ENCODE data around the gene MAB21L4. TPM values are rescaled to one million over a fixed set of nuclear protein-coding genes. Genes with fewer than 3 reads are reported as not detected.

Gene MAB21L4
- total and polyA plus RNA-seq, 2 experiments from 2014 or later, result not detected

- Histone ChIP-seq H3K4me2 (ENCODE audit: unreplicated experiment) (no peak within 1 kb of the TSS), H2AFZ (no peak within 1 kb of the TSS), H3F3A (ENCODE audit: insufficient read depth) (no peaks in the 10 kb centered on the region), H3K36me3 (ENCODE audit: low read depth) (no peaks in the 10 kb centered on the region), H3K4me1 (ENCODE audit: insufficient read depth) (no peaks in the 10 kb centered on the region), H3K9me2 (ENCODE audit: insufficient read depth) (no peaks in the 10 kb centered on the region), H3K79me2 (ENCODE audit: insufficient read depth) (no peaks in the 10 kb centered on the region), H3K9ac (no peak within 1 kb of the TSS), H3K27ac (no peak within 1 kb of the TSS), H3K27me3 (replicated peaks; ENCODE audit: insufficient read depth) (peaks cover 8% of the 10 kb centered on the region), H4K20me1 (ENCODE audit: insufficient read depth) (no peaks in the 10 kb centered on the region), H3K4me3 (no peak within 1 kb of the TSS), H3K9me3 (ENCODE audit: low read depth) (no peaks in the 10 kb centered on the region)
- peak; percentile 32 for DNase-seq
- no peak for TF ChIP-seq EZH2 (IDR thresholded peaks at IDR 0.05; ENCODE audit: insufficient read depth, poor library complexity, severe bottlenecking)
- WGBS, 2 experiments (ENCODE audit: low coverage in 1 of 2, low lambda C conversion rate in 2 of 2, missing lambda C conversion rate in 2 of 2), result 58 to 63% methylated on average over 18 to 21 of the region's 21 CpGs
- in situ Hi-C loops (cut with MboI), result no loop called here
These were observed 27.5 kb downstream of the MAB21L4 start, which contains the start of gene AGXT for GRCh38 chr2:240868286-240869108. Gene AGXT, plus strand, starts transcription at chr2:240868824. Its CDS starts 42 bp downstream, at chr2:240868866.

- in situ Hi-C loops (cut with MboI), result no loop called here
- no peak overlapping the region for H3K4me3 ChIP-seq
- no peak for DNase-seq
These were observed 30.6 kb downstream of the MAB21L4 start for GRCh38 chr2:240865391-240865790.

GRCh38 chr2:240864475-240864874, 31.5 kb downstream of the MAB21L4 start:
- no peak overlapping the region for H3K4me2 ChIP-seq (ENCODE audit: unreplicated experiment)
- no peaks in the 10 kb centered on the region for H3K79me2 ChIP-seq (ENCODE audit: insufficient read depth)
- in situ Hi-C loops (cut with MboI), result no loop called here
- H3K27ac ChIP-seq, result no peak overlapping the region
- no peaks in the 10 kb centered on the region for H3K9me3 ChIP-seq (ENCODE audit: low read depth)
- no peak overlapping the region for H3K4me3 ChIP-seq
- no peaks in the 10 kb centered on the region for H3K9me2 ChIP-seq (ENCODE audit: insufficient read depth)
- 67 to 72% methylated on average over 3 of the region's 3 CpGs for WGBS, 2 experiments (ENCODE audit: low coverage in 1 of 2, low lambda C conversion rate in 2 of 2, missing lambda C conversion rate in 2 of 2)
- H2AFZ ChIP-seq, result no peak overlapping the region
- H3K27me3 ChIP-seq (replicated peaks; ENCODE audit: insufficient read depth), result peaks cover 8% of the 10 kb centered on the region
- no peak for TF ChIP-seq EZH2 (IDR thresholded peaks at IDR 0.05; ENCODE audit: insufficient read depth, poor library complexity, severe bottlenecking)
- no peak for TF ChIP-seq EZH2phosphoT487 (IDR thresholded peaks at IDR 0.05; ENCODE audit: insufficient read depth, low read depth)
- no peak overlapping the region for H3K9ac ChIP-seq
- H3K4me1 ChIP-seq (ENCODE audit: insufficient read depth), result no peaks in the 10 kb centered on the region
- H3K36me3 ChIP-seq (ENCODE audit: low read depth), result no peaks in the 10 kb centered on the region
- no peaks in the 10 kb centered on the region for H3F3A ChIP-seq (ENCODE audit: insufficient read depth)
- H4K20me1 ChIP-seq (ENCODE audit: insufficient read depth), result no peaks in the 10 kb centered on the region
- no peak for DNase-seq

More at GRCh38 chr2:240865391-240865790, 30.6 kb downstream of the MAB21L4 start:
- Histone ChIP-seq H3K4me2 (ENCODE audit: unreplicated experiment) (no peak overlapping the region), H3K27ac (no peak overlapping the region), H3K79me2 (ENCODE audit: insufficient read depth) (no peaks in the 10 kb centered on the region), H3K9ac (no peak overlapping the region), H3K9me2 (ENCODE audit: insufficient read depth) (no peaks in the 10 kb centered on the region), H2AFZ (no peak overlapping the region), H3K9me3 (ENCODE audit: low read depth) (no peaks in the 10 kb centered on the region), H3K4me1 (ENCODE audit: insufficient read depth) (no peaks in the 10 kb centered on the region), H3F3A (ENCODE audit: insufficient read depth) (no peaks in the 10 kb centered on the region), H3K36me3 (ENCODE audit: low read depth) (no peaks in the 10 kb centered on the region), H4K20me1 (ENCODE audit: insufficient read depth) (no peaks in the 10 kb centered on the region), H3K27me3 (replicated peaks; ENCODE audit: insufficient read depth) (peaks cover 8% of the 10 kb centered on the region)
- WGBS, 2 experiments (ENCODE audit: low coverage in 1 of 2, low lambda C conversion rate in 2 of 2, missing lambda C conversion rate in 2 of 2), result 62 to 74% methylated on average over 5 of the region's 5 CpGs
- no peak for TF ChIP-seq EZH2 (IDR thresholded peaks at IDR 0.05; ENCODE audit: insufficient read depth, poor library complexity, severe bottlenecking)
- TF ChIP-seq EZH2phosphoT487 (IDR thresholded peaks at IDR 0.05; ENCODE audit: insufficient read depth, low read depth), result no peak

GRCh38 chr2:240861547-240861946, 34.4 kb downstream of the MAB21L4 start:
- Histone ChIP-seq H3K9me3 (ENCODE audit: low read depth) (no peaks in the 10 kb centered on the region), H4K20me1 (ENCODE audit: insufficient read depth) (no peaks in the 10 kb centered on the region), H3K27ac (no peak overlapping the region), H3K4me2 (ENCODE audit: unreplicated experiment) (no peak overlapping the region), H3K9me2 (ENCODE audit: insufficient read depth) (no peaks in the 10 kb centered on the region), H3K9ac (no peak overlapping the region), H3K4me3 (no peak overlapping the region), H3F3A (ENCODE audit: insufficient read depth) (no peaks in the 10 kb centered on the region), H3K36me3 (ENCODE audit: low read depth) (no peaks in the 10 kb centered on the region), H3K79me2 (ENCODE audit: insufficient read depth) (no peaks in the 10 kb centered on the region), H3K4me1 (ENCODE audit: insufficient read depth) (no peaks in the 10 kb centered on the region), H2AFZ (no peak overlapping the region), H3K27me3 (replicated peaks; ENCODE audit: insufficient read depth) (peaks cover 8% of the 10 kb centered on the region)
- DNase-seq, result no peak
- TF ChIP-seq EZH2phosphoT487 (IDR thresholded peaks at IDR 0.05; ENCODE audit: insufficient read depth, low read depth), result no peak
- TF ChIP-seq EZH2 (IDR thresholded peaks at IDR 0.05; ENCODE audit: insufficient read depth, poor library complexity, severe bottlenecking), result no peak
- in situ Hi-C loops (cut with MboI), result no loop called here
- WGBS, 2 experiments (ENCODE audit: low coverage in 1 of 2, low lambda C conversion rate in 2 of 2, missing lambda C conversion rate in 2 of 2), result 66 to 77% methylated on average over 2 of the region's 2 CpGs
